NCI-H1694 treated with DMSO at 0.1 percent for 48 hours (cell line): Measurements from ENCODE around the gene CWF19L2.
"Not testable (repeated sequence)": the region's sequence is repeated elsewhere in the genome, so short reads cannot be mapped to it uniquely, and the experiment has no call there.

Source experiments
- DNase-seq: peaks from one replicate; lab custom pipeline; 2025; lab: John Stamatoyannopoulos, UW

Gene CWF19L2

GRCh38 chr11:107438148-107438547 is 19.5 kb downstream of the CWF19L2 start:
- DNase-seq = no peak

- no peak for DNase-seq
These were observed 27.1 kb downstream of the CWF19L2 start for GRCh38 chr11:107430525-107430924.

- DNase-seq = no peak
These were observed 29.9 kb downstream of the CWF19L2 start for GRCh38 chr11:107427569-107428180.

GRCh38 chr11:107413352-107413751 is 44.3 kb downstream of the CWF19L2 start:
- no peak for DNase-seq

- no peak for DNase-seq
These were observed 48.8 kb downstream of the CWF19L2 start for GRCh38 chr11:107408762-107409211.

- DNase-seq = no peak
These were observed 52.4 kb downstream of the CWF19L2 start for GRCh38 chr11:107405260-107405659.

- DNase-seq = not testable (repeated sequence)
These were observed 56.5 kb downstream of the CWF19L2 start for GRCh38 chr11:107401131-107401530.

- no peak for DNase-seq
These were observed 60.3 kb downstream of the CWF19L2 start for GRCh38 chr11:107397357-107397756.

- DNase-seq = no peak
These were observed 65.0 kb downstream of the CWF19L2 start for GRCh38 chr11:107392611-107393010.

- not testable (repeated sequence) for DNase-seq
These were observed 66.9 kb downstream of the CWF19L2 start for GRCh38 chr11:107390701-107391100.

GRCh38 chr11:107387666-107388065 is 70.0 kb downstream of the CWF19L2 start:
- DNase-seq = no peak

GRCh38 chr11:107385361-107385981 is 72.2 kb downstream of the CWF19L2 start:
- DNase-seq = no peak

- DNase-seq = no peak
These were observed 73.3 kb downstream of the CWF19L2 start for GRCh38 chr11:107384144-107384852.

- DNase-seq = no peak
These were observed 85.2 kb downstream of the CWF19L2 start for GRCh38 chr11:107372439-107372838.

GRCh38 chr11:107370390-107370789 is 87.2 kb downstream of the CWF19L2 start:
- no peak for DNase-seq

- no peak for DNase-seq
These were observed 97.9 kb downstream of the CWF19L2 start for GRCh38 chr11:107359701-107360100.

GRCh38 chr11:107357877-107358276 is 99.7 kb downstream of the CWF19L2 start:
- DNase-seq = no peak

- no peak for DNase-seq
These were observed 102.8 kb downstream of the CWF19L2 start for GRCh38 chr11:107354780-107355179.

GRCh38 chr11:107337917-107338316 is 119.7 kb downstream of the CWF19L2 start:
- no peak for DNase-seq

- DNase-seq = no peak
These were observed 125.9 kb downstream of the CWF19L2 start for GRCh38 chr11:107331728-107332127.

GRCh38 chr11:107329164-107329563 is 128.5 kb downstream of the CWF19L2 start:
- no peak for DNase-seq

GRCh38 chr11:107316426-107316825 is 141.2 kb downstream of the CWF19L2 start:
- no peak for DNase-seq

- DNase-seq = no peak
These were observed 149.6 kb downstream of the CWF19L2 start for GRCh38 chr11:107307991-107308390.
